Gastroesophageal sphincter (tissue), 3 donors: Measurements from ENCODE around the gene GPBAR1.

Source experiments
- POLR2A ChIP-seq, 2 donors: fragments of 450-650 bp; IDR thresholded peaks; one replicate each; pipeline ENCODE4 v1.6.1; 2017; ENCODE audit warnings: antibody characterized with exemption in 2 of 2, mild to moderate bottlenecking in 2 of 2, moderate library complexity in 1 of 2
- TF ChIP-seq, protein P1 (sequence below), 4 experiments: fragments of 200-600 bp in 2 of 4; fragments of 450-650 bp in 2 of 4; sonication (generic) in 1 of 4; IDR thresholded peaks; one replicate each; pipeline ENCODE4 v1.5.1; 2017 to 2019; ENCODE audit warnings: antibody characterized with exemption in 4 of 4, mild to moderate bottlenecking in 2 of 4, moderate library complexity in 2 of 4

DNA sequence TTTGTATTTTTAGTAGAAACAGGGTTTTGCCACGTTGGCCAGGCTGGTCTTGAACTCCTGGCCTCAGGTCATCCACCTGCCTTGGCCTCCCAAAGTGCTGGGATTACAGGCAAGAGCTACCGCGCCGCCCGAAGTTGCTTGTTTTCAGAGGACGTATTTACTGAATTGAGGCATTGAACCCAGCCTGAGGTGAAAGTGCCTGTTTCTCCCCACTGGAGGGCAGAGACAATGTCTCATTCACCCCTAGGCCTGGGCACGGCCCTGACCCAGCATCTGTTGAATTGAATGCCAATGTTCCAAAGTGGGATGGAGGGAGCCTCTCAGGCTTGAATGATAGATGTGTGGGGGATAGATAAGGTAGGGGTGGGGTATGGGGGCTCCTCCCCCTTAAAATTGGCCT is 36.0 kb downstream of the GPBAR1 start:
- TF ChIP-seq, protein P1, sequence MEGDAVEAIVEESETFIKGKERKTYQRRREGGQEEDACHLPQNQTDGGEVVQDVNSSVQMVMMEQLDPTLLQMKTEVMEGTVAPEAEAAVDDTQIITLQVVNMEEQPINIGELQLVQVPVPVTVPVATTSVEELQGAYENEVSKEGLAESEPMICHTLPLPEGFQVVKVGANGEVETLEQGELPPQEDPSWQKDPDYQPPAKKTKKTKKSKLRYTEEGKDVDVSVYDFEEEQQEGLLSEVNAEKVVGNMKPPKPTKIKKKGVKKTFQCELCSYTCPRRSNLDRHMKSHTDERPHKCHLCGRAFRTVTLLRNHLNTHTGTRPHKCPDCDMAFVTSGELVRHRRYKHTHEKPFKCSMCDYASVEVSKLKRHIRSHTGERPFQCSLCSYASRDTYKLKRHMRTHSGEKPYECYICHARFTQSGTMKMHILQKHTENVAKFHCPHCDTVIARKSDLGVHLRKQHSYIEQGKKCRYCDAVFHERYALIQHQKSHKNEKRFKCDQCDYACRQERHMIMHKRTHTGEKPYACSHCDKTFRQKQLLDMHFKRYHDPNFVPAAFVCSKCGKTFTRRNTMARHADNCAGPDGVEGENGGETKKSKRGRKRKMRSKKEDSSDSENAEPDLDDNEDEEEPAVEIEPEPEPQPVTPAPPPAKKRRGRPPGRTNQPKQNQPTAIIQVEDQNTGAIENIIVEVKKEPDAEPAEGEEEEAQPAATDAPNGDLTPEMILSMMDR (IDR thresholded peaks at IDR 0.05), result no peak
- no peak for TF ChIP-seq POLR2A (IDR thresholded peaks at IDR 0.05)
